Measurements from ENCODE around the gene ARHGAP36.

DNA sequence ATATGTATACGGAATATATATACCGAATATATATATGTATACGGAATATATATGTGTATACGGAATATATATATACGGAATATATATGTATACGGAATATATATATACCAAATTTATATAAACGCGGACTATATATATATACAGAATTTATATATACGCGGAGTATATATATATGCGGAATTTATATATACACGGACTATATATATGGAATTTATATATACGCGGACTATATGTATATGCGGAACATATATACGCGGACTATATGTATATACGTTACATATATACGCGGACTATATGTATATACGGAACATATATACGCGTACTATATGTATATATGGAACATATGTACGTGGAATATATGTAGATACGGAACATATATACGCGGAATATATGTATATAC, 78.6 kb downstream of the ARHGAP36 start:
- TF ChIP-seq, protein P1, sequence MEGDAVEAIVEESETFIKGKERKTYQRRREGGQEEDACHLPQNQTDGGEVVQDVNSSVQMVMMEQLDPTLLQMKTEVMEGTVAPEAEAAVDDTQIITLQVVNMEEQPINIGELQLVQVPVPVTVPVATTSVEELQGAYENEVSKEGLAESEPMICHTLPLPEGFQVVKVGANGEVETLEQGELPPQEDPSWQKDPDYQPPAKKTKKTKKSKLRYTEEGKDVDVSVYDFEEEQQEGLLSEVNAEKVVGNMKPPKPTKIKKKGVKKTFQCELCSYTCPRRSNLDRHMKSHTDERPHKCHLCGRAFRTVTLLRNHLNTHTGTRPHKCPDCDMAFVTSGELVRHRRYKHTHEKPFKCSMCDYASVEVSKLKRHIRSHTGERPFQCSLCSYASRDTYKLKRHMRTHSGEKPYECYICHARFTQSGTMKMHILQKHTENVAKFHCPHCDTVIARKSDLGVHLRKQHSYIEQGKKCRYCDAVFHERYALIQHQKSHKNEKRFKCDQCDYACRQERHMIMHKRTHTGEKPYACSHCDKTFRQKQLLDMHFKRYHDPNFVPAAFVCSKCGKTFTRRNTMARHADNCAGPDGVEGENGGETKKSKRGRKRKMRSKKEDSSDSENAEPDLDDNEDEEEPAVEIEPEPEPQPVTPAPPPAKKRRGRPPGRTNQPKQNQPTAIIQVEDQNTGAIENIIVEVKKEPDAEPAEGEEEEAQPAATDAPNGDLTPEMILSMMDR (IDR thresholded peaks at IDR 0.05), result no peak
- TF ChIP-seq TCF7L2 (IDR thresholded peaks at IDR 0.05; ENCODE audit: low read depth, low read length) (no peak), POLR2AphosphoS5 (IDR thresholded peaks at IDR 0.05; ENCODE audit: low read depth, low read length) (no peak), SIN3A (IDR thresholded peaks at IDR 0.05; ENCODE audit: borderline replicate concordance, insufficient read depth, low read depth, low read length) (no peak)
